ENCODE measurements around the gene SAXO1.

Gene SAXO1, protein sequence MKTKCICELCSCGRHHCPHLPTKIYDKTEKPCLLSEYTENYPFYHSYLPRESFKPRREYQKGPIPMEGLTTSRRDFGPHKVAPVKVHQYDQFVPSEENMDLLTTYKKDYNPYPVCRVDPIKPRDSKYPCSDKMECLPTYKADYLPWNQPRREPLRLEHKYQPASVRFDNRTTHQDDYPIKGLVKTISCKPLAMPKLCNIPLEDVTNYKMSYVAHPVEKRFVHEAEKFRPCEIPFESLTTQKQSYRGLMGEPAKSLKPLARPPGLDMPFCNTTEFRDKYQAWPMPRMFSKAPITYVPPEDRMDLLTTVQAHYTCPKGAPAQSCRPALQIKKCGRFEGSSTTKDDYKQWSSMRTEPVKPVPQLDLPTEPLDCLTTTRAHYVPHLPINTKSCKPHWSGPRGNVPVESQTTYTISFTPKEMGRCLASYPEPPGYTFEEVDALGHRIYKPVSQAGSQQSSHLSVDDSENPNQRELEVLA

GRCh38 chr9:19033015-19033414, at the start of gene SAXO1:
SAXO1 (minus strand) TSS chr9:19033209; CDS start chr9:19032908, 301 bp downstream.
- peaks cover 2% of the 10 kb centered on the region for H3K27me3 Mint-ChIP-seq
- ATAC-seq (no peak), DNase-seq (no peak)
- no peaks in the 10 kb centered on the region for H3K9me3 Mint-ChIP-seq
- H3K27ac Mint-ChIP-seq, result no peak within 1 kb of the TSS
- no peaks in the 10 kb centered on the region for H3K4me1 Mint-ChIP-seq
- H3K4me3 Mint-ChIP-seq, result no peak within 1 kb of the TSS
- peaks cover 3% of the 10 kb centered on the region for H3K36me3 Mint-ChIP-seq (ENCODE audit: low read depth)

DNA sequence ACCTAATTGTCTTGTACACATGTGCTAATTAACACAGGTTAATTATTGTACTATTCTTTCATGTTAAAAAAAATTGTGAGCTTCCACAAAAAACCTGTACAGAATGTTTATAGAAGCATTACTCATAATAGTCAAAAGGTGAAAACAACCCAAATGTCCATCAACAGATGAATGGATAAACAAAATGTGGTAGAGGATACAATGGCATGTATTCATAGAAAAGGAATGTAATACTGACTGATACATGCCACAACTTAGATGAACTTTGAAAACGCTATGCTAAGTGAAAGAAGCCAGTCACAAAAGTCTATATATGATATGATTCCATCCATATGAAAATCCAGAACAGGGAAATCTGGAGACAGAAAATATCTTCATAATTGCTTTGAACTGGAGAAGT, 41.8 kb upstream of the SAXO1 start:
- Mint-ChIP-seq H3K4me1 (no peaks in the 10 kb centered on the region), H3K27ac (no peak overlapping the region), H3K36me3 (ENCODE audit: low read depth) (peaks cover 58% of the 10 kb centered on the region), H3K9me3 (no peaks in the 10 kb centered on the region), H3K4me3 (no peak overlapping the region), H3K27me3 (no peaks in the 10 kb centered on the region)
- no peak for DNase-seq
- ATAC-seq, result no peak

DNA sequence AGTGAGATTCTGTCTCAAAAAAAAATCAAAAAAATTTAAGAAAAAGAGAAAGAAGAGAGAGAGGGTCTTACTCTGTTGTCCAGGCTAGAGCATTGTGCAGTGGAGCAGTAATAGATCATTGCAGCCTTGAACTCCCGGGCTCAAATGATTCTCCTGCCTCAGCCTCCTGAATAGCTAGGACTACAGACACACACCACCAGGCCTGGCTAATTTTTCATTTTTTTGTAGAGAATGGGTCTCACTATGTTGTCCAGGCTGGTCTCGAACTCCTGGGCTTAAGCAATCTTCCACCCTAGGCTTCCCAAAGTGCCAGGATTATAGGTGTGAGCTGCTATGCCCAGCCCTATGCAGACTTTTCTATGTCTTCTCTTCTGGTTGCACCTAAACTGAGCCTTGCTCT, 41.2 kb upstream of the SAXO1 start:
- H3K27me3 Mint-ChIP-seq, result no peaks in the 10 kb centered on the region
- ATAC-seq, result no peak
- DNase-seq, result no peak
- no peaks in the 10 kb centered on the region for H3K9me3 Mint-ChIP-seq
- no peaks in the 10 kb centered on the region for H3K4me1 Mint-ChIP-seq
- no peak overlapping the region for H3K27ac Mint-ChIP-seq
- H3K4me3 Mint-ChIP-seq, result no peak overlapping the region
- H3K36me3 Mint-ChIP-seq (ENCODE audit: low read depth), result peaks cover 58% of the 10 kb centered on the region

GRCh38 chr9:19057033-19057432, 24.0 kb upstream of the SAXO1 start:
- H3K27ac Mint-ChIP-seq, result no peak overlapping the region
- peaks cover 62% of the 10 kb centered on the region for H3K36me3 Mint-ChIP-seq (ENCODE audit: low read depth)
- H3K9me3 Mint-ChIP-seq, result no peaks in the 10 kb centered on the region
- no peak for DNase-seq
- H3K4me3 Mint-ChIP-seq, result no peak overlapping the region
- H3K27me3 Mint-ChIP-seq, result no peaks in the 10 kb centered on the region
- no peak for ATAC-seq
- H3K4me1 Mint-ChIP-seq, result peaks cover 10% of the 10 kb centered on the region

DNA sequence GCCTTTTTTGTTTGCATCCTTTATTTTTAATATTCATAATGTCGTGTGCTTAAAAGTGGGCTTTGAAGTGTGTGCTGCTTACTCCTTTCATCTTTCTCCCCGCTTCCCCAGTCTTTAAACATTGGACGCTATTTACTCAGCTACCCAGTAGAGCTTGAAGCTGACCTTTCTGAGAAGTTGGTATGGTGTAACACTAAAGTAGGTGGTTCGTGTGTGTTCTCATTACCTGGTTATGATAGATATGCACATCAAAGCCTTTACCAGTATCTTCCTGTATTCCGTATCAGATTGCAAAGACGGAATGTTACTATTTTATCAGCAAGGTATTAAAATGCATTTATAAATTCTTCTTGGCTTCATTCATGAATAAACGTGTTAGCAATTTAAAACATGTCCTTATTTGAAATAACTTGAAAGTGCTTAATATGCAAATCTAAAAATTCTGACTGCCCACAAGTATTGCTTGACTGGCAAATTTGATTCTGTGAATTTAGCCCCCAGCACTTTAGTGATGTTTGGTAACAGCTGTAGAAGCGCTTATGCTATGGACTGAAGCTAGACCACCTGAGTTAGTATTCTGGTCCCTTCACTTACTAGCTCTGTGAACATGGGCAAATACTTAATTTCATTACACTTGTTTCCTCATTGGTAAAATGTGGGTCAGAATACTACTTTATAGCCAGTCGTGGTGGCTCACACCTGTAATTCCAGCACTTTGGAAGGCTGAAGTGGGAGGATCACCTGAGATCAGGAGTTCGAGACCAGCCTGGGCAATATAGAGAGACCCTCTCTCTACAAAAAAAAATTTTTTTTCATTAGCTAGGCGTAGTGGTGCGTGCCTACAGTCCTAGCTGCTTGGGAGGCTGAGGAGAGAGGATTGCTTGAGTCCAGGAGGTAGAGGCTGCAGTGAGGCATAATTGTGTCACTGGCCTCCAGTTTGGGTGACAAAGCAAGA, 17.9 kb upstream of the SAXO1 start:
- no peaks in the 10 kb centered on the region for H3K9me3 Mint-ChIP-seq
- peaks cover 29% of the 10 kb centered on the region for H3K36me3 Mint-ChIP-seq (ENCODE audit: low read depth)
- peaks cover 48% of the 10 kb centered on the region for H3K4me1 Mint-ChIP-seq

GRCh38 chr9:19049917-19050636, 17.1 kb upstream of the SAXO1 start:
- DNase-seq, result peak; percentile 29
- no peaks in the 10 kb centered on the region for H3K27me3 Mint-ChIP-seq
- no peaks in the 10 kb centered on the region for H3K9me3 Mint-ChIP-seq
- peak overlapping the region; percentile 96 for H3K4me3 Mint-ChIP-seq
- peaks cover 48% of the 10 kb centered on the region for H3K4me1 Mint-ChIP-seq
- ATAC-seq, result no peak
- peak overlapping the region; percentile 98 for H3K27ac Mint-ChIP-seq
- H3K36me3 Mint-ChIP-seq (ENCODE audit: low read depth), result peaks cover 26% of the 10 kb centered on the region

More for the DNA sequence above, 17.9 kb upstream of the SAXO1 start:
- DNase-seq (no peak), ATAC-seq (no peak)
- Mint-ChIP-seq H3K4me3 (peak overlapping the region; percentile 96), H3K27ac (peak overlapping the region; percentile 98), H3K27me3 (no peaks in the 10 kb centered on the region)

- Mint-ChIP-seq H3K27ac (peak within 1 kb of the TSS; percentile 98), H3K36me3 (ENCODE audit: low read depth) (peaks cover 26% of the 10 kb centered on the region), H3K27me3 (no peaks in the 10 kb centered on the region), H3K4me1 (peaks cover 48% of the 10 kb centered on the region), H3K4me3 (peak within 1 kb of the TSS; percentile 96), H3K9me3 (no peaks in the 10 kb centered on the region)
- DNase-seq (peak; percentile 96), ATAC-seq (peak; percentile 87)
These were observed 16.2 kb upstream of the SAXO1 start, which contains the start of gene RRAGA for GRCh38 chr9:19048966-19049916. RRAGA (plus strand) TSS chr9:19049427; CDS start chr9:19049660, 233 bp downstream.

GRCh38 chr9:19036611-19037010, 3.6 kb upstream of the SAXO1 start:
- no peak overlapping the region for H3K4me3 Mint-ChIP-seq
- H3K9me3 Mint-ChIP-seq, result no peaks in the 10 kb centered on the region
- no peaks in the 10 kb centered on the region for H3K27me3 Mint-ChIP-seq
- no peak for ATAC-seq
- peaks cover 3% of the 10 kb centered on the region for H3K36me3 Mint-ChIP-seq (ENCODE audit: low read depth)
- H3K27ac Mint-ChIP-seq, result no peak overlapping the region
- no peak for DNase-seq
- no peaks in the 10 kb centered on the region for H3K4me1 Mint-ChIP-seq

GRCh38 chr9:19032406-19032805, 603 bp downstream of the SAXO1 start:
- Mint-ChIP-seq H3K4me1 (no peaks in the 10 kb centered on the region), H3K4me3 (no peak overlapping the region), H3K36me3 (ENCODE audit: low read depth) (peaks cover 3% of the 10 kb centered on the region), H3K27ac (no peak overlapping the region), H3K27me3 (peaks cover 2% of the 10 kb centered on the region), H3K9me3 (no peaks in the 10 kb centered on the region)
- DNase-seq, result no peak
- no peak for ATAC-seq

- H3K4me3 Mint-ChIP-seq, result no peak overlapping the region
- no peaks in the 10 kb centered on the region for H3K36me3 Mint-ChIP-seq (ENCODE audit: low read depth)
- H3K9me3 Mint-ChIP-seq, result no peaks in the 10 kb centered on the region
- no peak overlapping the region for H3K27ac Mint-ChIP-seq
- peaks cover 2% of the 10 kb centered on the region for H3K27me3 Mint-ChIP-seq
- no peak for DNase-seq
- peak; percentile 43 for ATAC-seq
- H3K4me1 Mint-ChIP-seq, result peaks cover 9% of the 10 kb centered on the region
These were observed 2.1 kb downstream of the SAXO1 start for GRCh38 chr9:19030899-19031298.

DNA sequence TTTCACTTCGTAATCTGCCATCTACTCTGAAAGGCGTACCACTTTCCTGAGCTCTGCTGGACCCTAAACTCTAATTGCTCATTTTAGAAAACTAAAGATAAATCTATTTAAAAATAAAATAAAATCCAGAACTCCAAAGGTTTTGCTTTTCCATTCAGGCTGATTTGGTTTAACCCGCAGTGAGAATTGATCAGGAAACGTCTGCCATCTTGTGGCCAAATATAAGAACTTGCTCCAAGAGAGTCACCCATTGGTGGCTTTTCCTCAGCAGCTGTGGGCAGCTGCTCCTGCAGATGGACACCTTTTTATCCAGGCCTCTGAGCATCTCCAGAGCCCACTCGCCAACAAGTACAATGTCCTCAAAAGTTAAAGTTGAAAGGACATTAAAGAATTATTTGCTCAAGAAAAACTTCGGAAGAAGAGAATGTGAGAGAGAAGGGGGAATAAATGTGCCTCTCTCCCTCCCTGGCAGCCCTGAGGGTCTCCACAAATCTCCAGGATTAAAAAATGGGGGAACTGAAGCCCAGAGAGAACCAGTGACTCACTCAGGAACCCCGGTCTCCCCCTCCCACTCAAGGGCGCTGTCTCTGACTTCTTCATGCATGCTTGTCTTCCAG, 4.1 kb downstream of the SAXO1 start:
- H3K27ac Mint-ChIP-seq, result no peak overlapping the region
- no peak overlapping the region for H3K4me3 Mint-ChIP-seq
- H3K4me1 Mint-ChIP-seq, result peaks cover 9% of the 10 kb centered on the region
- DNase-seq (peak; percentile 23), ATAC-seq (peak; percentile 49)
- no peaks in the 10 kb centered on the region for H3K9me3 Mint-ChIP-seq
- H3K36me3 Mint-ChIP-seq (ENCODE audit: low read depth), result no peaks in the 10 kb centered on the region
- peaks cover 8% of the 10 kb centered on the region for H3K27me3 Mint-ChIP-seq

DNA sequence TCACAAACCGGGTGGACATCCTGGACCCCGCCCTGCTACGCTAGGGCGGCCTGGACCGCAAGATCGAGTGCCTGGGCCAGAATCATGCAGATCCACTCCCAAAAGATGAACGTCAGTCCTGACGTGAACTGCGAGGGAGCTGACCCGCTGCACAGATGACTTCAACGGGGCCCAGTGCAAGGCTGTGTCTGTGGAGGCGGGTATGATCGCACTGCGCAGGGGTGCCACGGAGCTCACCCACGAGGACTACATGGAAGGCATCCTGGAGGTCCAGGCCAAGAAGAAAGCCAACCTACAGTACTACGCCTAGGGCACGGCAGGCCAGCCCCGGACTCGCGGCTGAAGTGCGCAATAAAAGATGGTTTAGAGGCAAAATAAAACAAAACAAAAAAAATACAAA, 5.2 kb downstream of the SAXO1 start:
- Mint-ChIP-seq H3K27me3 (peaks cover 13% of the 10 kb centered on the region), H3K9me3 (no peaks in the 10 kb centered on the region), H3K4me3 (no peak overlapping the region), H3K4me1 (peaks cover 9% of the 10 kb centered on the region), H3K36me3 (ENCODE audit: low read depth) (no peaks in the 10 kb centered on the region), H3K27ac (no peak overlapping the region)
- DNase-seq (no peak), ATAC-seq (no peak)

DNA sequence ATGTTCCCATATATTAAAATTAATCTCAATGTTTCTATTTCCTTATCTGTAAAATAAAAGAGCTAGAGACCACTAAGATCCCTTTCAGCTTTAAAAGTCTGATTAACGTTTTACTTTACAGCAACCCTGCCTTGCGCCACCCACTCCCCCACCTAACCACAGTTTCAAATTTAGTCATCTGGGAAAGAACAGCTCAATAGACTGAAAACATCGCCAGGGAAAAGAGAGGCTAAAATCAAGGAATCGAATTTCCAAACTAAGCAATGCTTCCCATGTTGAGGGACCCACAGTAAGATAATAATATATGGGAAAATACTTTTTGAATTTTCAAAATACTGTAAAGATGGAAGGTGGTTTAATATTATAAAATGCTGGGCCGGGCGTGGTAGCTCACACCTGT, 6.6 kb downstream of the SAXO1 start:
- ATAC-seq, result peak; percentile 45

More for the DNA sequence above, 6.6 kb downstream of the SAXO1 start:
- peaks cover 9% of the 10 kb centered on the region for H3K4me1 Mint-ChIP-seq
- no peak overlapping the region for H3K4me3 Mint-ChIP-seq
- H3K27me3 Mint-ChIP-seq, result peaks cover 13% of the 10 kb centered on the region
- H3K9me3 Mint-ChIP-seq, result no peaks in the 10 kb centered on the region
- DNase-seq, result peak; percentile 18
- H3K36me3 Mint-ChIP-seq (ENCODE audit: low read depth), result peaks cover under 1% of the 10 kb centered on the region
- H3K27ac Mint-ChIP-seq, result no peak overlapping the region

All from activated naive CD8-positive, alpha-beta T cell treated with anti-CD3 and anti-CD28 coated beads, Interleukin-2, amount 50 U/mL, for 24 hours (primary cell).